ENCODE data around the gene ANKS1B.

DNA sequence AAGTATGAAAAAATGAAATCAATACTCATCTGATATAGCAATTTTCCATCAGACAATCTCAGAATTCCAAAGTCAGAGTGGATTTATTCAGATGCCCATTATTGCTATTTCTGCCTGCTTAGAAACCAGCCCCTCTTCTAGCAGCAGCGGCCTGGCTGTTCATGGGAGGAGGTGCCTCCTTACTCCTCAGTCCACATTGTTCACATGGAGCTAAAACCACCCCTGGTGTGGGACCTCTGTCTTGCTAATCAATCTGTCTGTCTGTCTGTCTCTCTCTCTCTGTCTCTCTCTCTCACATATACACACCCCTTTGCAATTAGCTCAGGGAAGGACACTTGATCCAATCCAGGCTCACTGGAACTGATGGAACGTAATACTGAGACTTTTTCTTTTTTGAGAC is 1163.5 kb downstream of the ANKS1B start:
- TF ChIP-seq, protein P1, sequence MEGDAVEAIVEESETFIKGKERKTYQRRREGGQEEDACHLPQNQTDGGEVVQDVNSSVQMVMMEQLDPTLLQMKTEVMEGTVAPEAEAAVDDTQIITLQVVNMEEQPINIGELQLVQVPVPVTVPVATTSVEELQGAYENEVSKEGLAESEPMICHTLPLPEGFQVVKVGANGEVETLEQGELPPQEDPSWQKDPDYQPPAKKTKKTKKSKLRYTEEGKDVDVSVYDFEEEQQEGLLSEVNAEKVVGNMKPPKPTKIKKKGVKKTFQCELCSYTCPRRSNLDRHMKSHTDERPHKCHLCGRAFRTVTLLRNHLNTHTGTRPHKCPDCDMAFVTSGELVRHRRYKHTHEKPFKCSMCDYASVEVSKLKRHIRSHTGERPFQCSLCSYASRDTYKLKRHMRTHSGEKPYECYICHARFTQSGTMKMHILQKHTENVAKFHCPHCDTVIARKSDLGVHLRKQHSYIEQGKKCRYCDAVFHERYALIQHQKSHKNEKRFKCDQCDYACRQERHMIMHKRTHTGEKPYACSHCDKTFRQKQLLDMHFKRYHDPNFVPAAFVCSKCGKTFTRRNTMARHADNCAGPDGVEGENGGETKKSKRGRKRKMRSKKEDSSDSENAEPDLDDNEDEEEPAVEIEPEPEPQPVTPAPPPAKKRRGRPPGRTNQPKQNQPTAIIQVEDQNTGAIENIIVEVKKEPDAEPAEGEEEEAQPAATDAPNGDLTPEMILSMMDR (IDR thresholded peaks at IDR 0.05) = no peak
- TF ChIP-seq POLR2A (IDR thresholded peaks at IDR 0.05) = no peak
